Trophoblast cell (in vitro differentiated cells and primary cell): ENCODE data around the gene ETS2.
A peak's percentile ranks its signal among the peaks of the same experiment; 100 is the strongest.

Source experiments
- DNase-seq, 2 donors: peaks; one replicate each; pipeline ENCODE4 v3.0.0-alpha.2; 2016
- H2AFZ ChIP-seq: 2 replicates; pipeline ENCODE4 v1.6.1; 2013; ENCODE audit warnings: low read length, moderate library complexity, mild to moderate bottlenecking; ENCODE audit not compliant: insufficient read depth, poor library complexity
- H2AK5ac ChIP-seq: 2 replicates; pipeline ENCODE4 v1.6.1; 2013; ENCODE audit warnings: mild to moderate bottlenecking, low read length
- H2BK120ac ChIP-seq: 2 replicates; pipeline ENCODE4 v1.6.1; 2013; ENCODE audit warnings: low read length, mild to moderate bottlenecking, moderate library complexity; ENCODE audit not compliant: insufficient read depth, poor library complexity
- H2BK12ac ChIP-seq: 2 replicates; pipeline ENCODE4 v1.6.1; 2013; ENCODE audit warnings: mild to moderate bottlenecking, low read length, moderate library complexity
- H2BK5ac ChIP-seq: 2 replicates; pipeline ENCODE4 v1.6.1; 2013; ENCODE audit warnings: low read length, low read depth, moderate library complexity, mild to moderate bottlenecking; ENCODE audit not compliant: poor library complexity
- H3K14ac ChIP-seq: 2 replicates; pipeline ENCODE4 v1.6.1; 2013; ENCODE audit warnings: mild to moderate bottlenecking, low read length
- H3K18ac ChIP-seq: 2 replicates; pipeline ENCODE4 v1.6.1; 2013; ENCODE audit warnings: mild to moderate bottlenecking, low read length
- H3K23ac ChIP-seq: 2 replicates; pipeline ENCODE4 v1.6.1; 2013; ENCODE audit warnings: low read length
- H3K27ac ChIP-seq: 2 replicates; pipeline ENCODE4 v1.5.1; 2013; ENCODE audit warnings: low read depth, mild to moderate bottlenecking, inconsistent platforms, low read length, moderate library complexity
- H3K27me3 ChIP-seq: 2 replicates; pipeline ENCODE4 v1.6.1; 2013; ENCODE audit warnings: inconsistent platforms, mild to moderate bottlenecking, low read length, moderate library complexity; ENCODE audit not compliant: insufficient read depth
- H3K36me3 ChIP-seq, 2 experiments: 1 replicate in 1 of 2; 2 replicates in 1 of 2; pipeline ENCODE4 v1.6.1; 2013; ENCODE audit warnings: low read length in 2 of 2, mild to moderate bottlenecking in 2 of 2, moderate library complexity in 1 of 2; ENCODE audit not compliant: insufficient read depth in 2 of 2, control insufficient read depth in 1 of 2
- H3K4ac ChIP-seq: 2 replicates; pipeline ENCODE4 v1.6.1; 2013; ENCODE audit warnings: low read depth, mild to moderate bottlenecking, low read length, moderate library complexity
- H3K4me1 ChIP-seq, 2 experiments: 1 replicate in 1 of 2; 2 replicates in 1 of 2; pipeline ENCODE4 v1.6.1; 2013; ENCODE audit warnings: low read length in 2 of 2, mild to moderate bottlenecking in 2 of 2, moderate library complexity in 1 of 2; ENCODE audit not compliant: insufficient read depth in 2 of 2, control insufficient read depth in 1 of 2
- H3K4me2 ChIP-seq: 2 replicates; pipeline ENCODE4 v1.6.1; 2013; ENCODE audit warnings: inconsistent platforms, mild to moderate bottlenecking, low read length, moderate library complexity
- H3K4me3 ChIP-seq: 2 replicates; pipeline ENCODE4 v1.5.1; 2013; ENCODE audit warnings: mild to moderate bottlenecking, low read depth, low read length, inconsistent platforms
- H3K79me1 ChIP-seq: one replicate; pipeline ENCODE4 v1.6.1; 2013; ENCODE audit warnings: low read length
- H3K79me2 ChIP-seq: 2 replicates; pipeline ENCODE4 v1.6.1; 2013; ENCODE audit warnings: low read length, mild to moderate bottlenecking; ENCODE audit not compliant: control insufficient read depth, insufficient read depth, poor library complexity
- H3K9ac ChIP-seq: 2 replicates; pipeline ENCODE4 v1.6.1; 2013; ENCODE audit warnings: mild to moderate bottlenecking, low read length
- H3K9me3 ChIP-seq: 2 replicates; pipeline ENCODE4 v1.6.1; 2013; ENCODE audit warnings: low read depth, mild to moderate bottlenecking, control low read depth, inconsistent platforms, low read length; ENCODE audit not compliant: insufficient read depth
- H4K12ac ChIP-seq: 2 replicates; pipeline ENCODE4 v1.6.1; 2013; ENCODE audit warnings: low read depth, mild to moderate bottlenecking, low read length, moderate library complexity
- H4K8ac ChIP-seq: 2 replicates; pipeline ENCODE4 v1.6.1; 2013; ENCODE audit warnings: low read depth, mild to moderate bottlenecking, low read length, moderate library complexity
- H4K91ac ChIP-seq: one replicate; pipeline ENCODE4 v1.6.1; 2013; ENCODE audit warnings: low read depth, mild to moderate bottlenecking, low read length, moderate library complexity
- WGBS: extraction: QIAGEN DNeasy Blood & Tissue Kit; methylation state at CpG from one replicate; pipeline ENCODE4 v1.1.7; 2013; ENCODE audit warnings: missing lambda C conversion rate; ENCODE audit not compliant: insufficient read length, insufficient coverage; ENCODE audit errors: extremely low coverage; 5-methylcytosine and 5-hydroxymethylcytosine counted together

ETS2 gene

DNA sequence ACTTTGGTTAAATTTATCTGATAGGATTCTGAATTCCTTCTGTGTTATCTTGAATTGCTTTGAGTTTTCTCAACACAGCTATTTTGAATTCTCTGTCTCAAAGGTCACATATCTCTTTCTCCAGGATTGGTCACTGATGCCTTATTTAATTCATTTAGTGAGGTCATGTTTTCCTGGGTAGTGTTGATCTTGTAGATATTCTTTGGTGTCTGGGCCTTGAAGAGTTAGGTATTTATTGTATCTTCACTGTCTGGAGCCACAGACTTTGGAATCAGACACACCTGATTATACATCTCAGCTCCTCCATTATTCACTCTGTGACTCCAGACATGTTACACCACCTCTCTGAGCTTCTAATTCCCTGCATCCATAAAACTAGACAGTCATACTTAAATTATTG is 34.2 kb upstream of the ETS2 start:
- H3K4me2 ChIP-seq, result no peak overlapping the region
- no peaks in the 10 kb centered on the region for H3K27me3 ChIP-seq
- no peak overlapping the region for H3K18ac ChIP-seq
- DNase-seq, result peak; percentile 68 to 93
- no peak overlapping the region for H2BK120ac ChIP-seq
- H3K9me3 ChIP-seq, result no peaks in the 10 kb centered on the region
- H3K23ac ChIP-seq, result no peak overlapping the region
- H2AK5ac ChIP-seq, result no peak overlapping the region
- H4K12ac ChIP-seq, result no peak overlapping the region
- H3K4ac ChIP-seq, result no peak overlapping the region
- no peak overlapping the region for H4K91ac ChIP-seq
- no peak overlapping the region for H2BK12ac ChIP-seq
- H4K8ac ChIP-seq, result no peak overlapping the region
- no peak overlapping the region for H3K4me3 ChIP-seq
- peaks cover 2% of the 10 kb centered on the region for H3K79me1 ChIP-seq
- H2AFZ ChIP-seq, result no peak overlapping the region
- no peak overlapping the region for H3K9ac ChIP-seq
- H2BK5ac ChIP-seq, result no peak overlapping the region
- H3K79me2 ChIP-seq, result no peaks in the 10 kb centered on the region
- H3K4me1 ChIP-seq, result no peaks in the 10 kb centered on the region
- no peak overlapping the region for H3K14ac ChIP-seq
- H3K36me3 ChIP-seq, result no peaks in the 10 kb centered on the region
- H3K27ac ChIP-seq, result no peak overlapping the region

GRCh38 chr21:38772646-38773045 is 33.1 kb upstream of the ETS2 start:
- Histone ChIP-seq H3K27ac (no peak overlapping the region), H3K18ac (no peak overlapping the region), H3K27me3 (no peaks in the 10 kb centered on the region), H3K14ac (no peak overlapping the region), H3K4ac (no peak overlapping the region), H3K9ac (no peak overlapping the region), H4K12ac (no peak overlapping the region), H3K23ac (no peak overlapping the region), H3K9me3 (no peaks in the 10 kb centered on the region), H2AK5ac (no peak overlapping the region), H4K8ac (no peak overlapping the region), H3K4me3 (no peak overlapping the region), H2BK120ac (no peak overlapping the region), H3K4me2 (no peak overlapping the region), H4K91ac (no peak overlapping the region), H3K4me1 (no peaks in the 10 kb centered on the region), H2AFZ (no peak overlapping the region), H3K79me1 (peaks cover 2% of the 10 kb centered on the region), H2BK5ac (no peak overlapping the region), H2BK12ac (no peak overlapping the region), H3K79me2 (no peaks in the 10 kb centered on the region), H3K36me3 (no peaks in the 10 kb centered on the region)
- no peak for DNase-seq

DNA sequence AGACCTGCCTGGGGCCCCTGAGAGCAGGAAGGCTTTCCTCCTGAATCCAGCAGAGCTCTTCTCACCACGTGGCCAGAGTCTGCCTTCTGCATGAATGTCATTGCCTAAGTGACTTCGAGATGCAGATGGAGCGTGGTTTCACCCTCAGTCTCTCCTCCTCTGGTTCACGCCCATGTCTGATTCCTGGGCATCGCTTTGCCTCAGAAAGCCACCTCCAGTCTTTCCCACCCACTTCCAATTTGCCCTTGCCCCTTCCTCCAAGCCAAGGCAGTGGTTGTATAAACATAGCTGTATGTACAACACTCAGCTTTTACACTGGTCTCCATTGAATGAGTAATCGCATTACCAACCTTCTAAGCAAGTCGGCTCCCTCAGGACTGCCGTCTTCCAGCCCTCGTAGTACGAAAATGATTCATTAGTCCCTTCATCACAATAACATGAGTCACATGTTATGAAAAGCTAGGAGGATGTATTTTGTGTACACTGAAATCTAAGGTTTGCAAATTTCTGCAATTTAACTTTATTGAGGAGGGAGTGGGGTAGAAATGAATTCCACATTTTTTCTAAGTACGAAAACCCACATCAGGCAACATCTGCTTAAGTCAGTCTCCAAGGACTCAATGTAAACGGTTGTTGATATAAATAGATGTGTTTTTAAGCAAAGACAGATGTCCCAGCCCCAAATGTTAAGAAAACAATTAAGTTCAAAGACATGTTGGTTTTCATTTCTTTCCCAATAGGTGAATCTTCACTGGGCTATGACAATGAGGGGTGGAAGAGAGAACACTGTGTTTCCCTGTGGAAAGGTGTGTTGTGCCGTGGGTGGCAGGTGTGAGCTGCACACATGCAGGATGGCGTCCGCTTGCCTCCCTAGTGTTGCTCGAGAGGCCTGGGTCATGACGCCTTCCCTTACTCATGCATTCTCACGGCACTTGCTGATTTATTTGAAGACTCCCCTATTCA is 32.3 kb upstream of the ETS2 start:
- no peak overlapping the region for H2BK12ac ChIP-seq
- H3K27me3 ChIP-seq, result no peaks in the 10 kb centered on the region
- no peak overlapping the region for H4K8ac ChIP-seq
- no peak overlapping the region for H3K14ac ChIP-seq
- no peak overlapping the region for H2BK120ac ChIP-seq
- no peak overlapping the region for H4K91ac ChIP-seq
- no peak overlapping the region for H3K4me2 ChIP-seq
- H3K79me1 ChIP-seq, result peaks cover 2% of the 10 kb centered on the region
- no peak overlapping the region for H2BK5ac ChIP-seq
- no peak overlapping the region for H3K18ac ChIP-seq
- H3K4me3 ChIP-seq, result no peak overlapping the region
- no peak overlapping the region for H3K23ac ChIP-seq
- no peaks in the 10 kb centered on the region for H3K36me3 ChIP-seq
- H4K12ac ChIP-seq, result no peak overlapping the region
- peak; percentile 58 to 87 for DNase-seq
- no peak overlapping the region for H2AFZ ChIP-seq
- H3K79me2 ChIP-seq, result no peaks in the 10 kb centered on the region
- no peaks in the 10 kb centered on the region for H3K9me3 ChIP-seq
- H3K4ac ChIP-seq, result no peak overlapping the region
- H3K27ac ChIP-seq, result no peak overlapping the region
- H2AK5ac ChIP-seq, result no peak overlapping the region
- H3K4me1 ChIP-seq, result no peaks in the 10 kb centered on the region
- WGBS, result no CpG with 5 or more reads among the region's 18 CpGs
- H3K9ac ChIP-seq, result no peak overlapping the region

DNA sequence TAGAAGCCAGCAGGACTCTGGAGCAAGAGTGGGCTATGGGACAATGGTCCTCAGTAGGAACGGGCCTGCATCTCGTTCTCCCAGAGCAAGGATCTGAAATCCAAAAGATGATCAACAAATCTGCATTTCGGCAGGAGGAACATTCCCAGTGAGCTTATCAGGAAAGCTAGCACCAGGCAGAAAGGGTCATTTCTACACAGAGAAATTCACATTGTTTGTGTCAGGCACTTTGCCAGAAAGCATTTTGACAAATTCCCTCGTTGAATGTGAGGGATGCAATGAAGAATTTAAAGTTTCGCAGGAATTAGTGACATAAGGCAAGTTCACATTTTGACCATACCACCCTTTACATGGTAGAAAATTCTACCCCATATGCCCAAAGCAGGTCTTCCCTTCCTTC is 31.6 kb upstream of the ETS2 start:
- Histone ChIP-seq H3K14ac (no peak overlapping the region), H3K4ac (no peak overlapping the region), H2BK5ac (no peak overlapping the region), H2AK5ac (no peak overlapping the region), H4K8ac (no peak overlapping the region), H3K36me3 (no peaks in the 10 kb centered on the region), H3K79me2 (no peaks in the 10 kb centered on the region), H3K9me3 (peaks cover 1% of the 10 kb centered on the region), H3K23ac (no peak overlapping the region), H2BK12ac (no peak overlapping the region), H2AFZ (no peak overlapping the region), H3K4me3 (no peak overlapping the region), H3K9ac (no peak overlapping the region), H3K18ac (no peak overlapping the region), H3K27ac (no peak overlapping the region), H2BK120ac (no peak overlapping the region), H4K91ac (no peak overlapping the region), H4K12ac (no peak overlapping the region), H3K4me2 (no peak overlapping the region), H3K27me3 (no peaks in the 10 kb centered on the region), H3K79me1 (peaks cover 2% of the 10 kb centered on the region), H3K4me1 (no peaks in the 10 kb centered on the region)
- WGBS, result no CpG with 5 or more reads among the region's 5 CpGs
- DNase-seq, result peak; percentile 73 to 97
